ENCODE results near the gene CGB7. TPM values are rescaled to one million over a fixed set of nuclear protein-coding genes. Genes with fewer than 3 reads are reported as not detected.

CGB7 gene
- total RNA-seq, 1 donor from 2014 or later = 23.1 TPM

- Mint-ChIP-seq H3K36me3 (peaks cover 28% of the 10 kb centered on the region), H3K27me3 (ENCODE audit: low read depth) (no peaks in the 10 kb centered on the region), H3K9me3 (no peaks in the 10 kb centered on the region), H3K27ac (no peak overlapping the region), H3K4me1 (no peaks in the 10 kb centered on the region), H3K4me3 (no peak overlapping the region)
- no peak for DNase-seq (ENCODE audit: low spot score in 2 of 2, unreplicated experiment in 2 of 2)
- no peak for TF ChIP-seq CTCF (IDR thresholded peaks at IDR 0.05; ENCODE audit: unreplicated experiment)
Observed at GRCh38 chr19:49011194-49011593, 46.4 kb downstream of the CGB7 start.

GRCh38 chr19:49010453-49010852 is 47.1 kb downstream of the CGB7 start:
- peaks cover 23% of the 10 kb centered on the region for H3K36me3 Mint-ChIP-seq
- H3K4me1 Mint-ChIP-seq = no peaks in the 10 kb centered on the region
- H3K27me3 Mint-ChIP-seq (ENCODE audit: low read depth) = no peaks in the 10 kb centered on the region
- H3K9me3 Mint-ChIP-seq = no peaks in the 10 kb centered on the region
- no peak for TF ChIP-seq CTCF (IDR thresholded peaks at IDR 0.05; ENCODE audit: unreplicated experiment)
- no peak overlapping the region for H3K4me3 Mint-ChIP-seq
- H3K27ac Mint-ChIP-seq = no peak overlapping the region
- no peak for DNase-seq (ENCODE audit: low spot score in 2 of 2, unreplicated experiment in 2 of 2)

- H3K27ac Mint-ChIP-seq = no peak overlapping the region
- no peaks in the 10 kb centered on the region for H3K4me1 Mint-ChIP-seq
- DNase-seq (ENCODE audit: low spot score in 2 of 2, unreplicated experiment in 2 of 2) = no peak
- no peak overlapping the region for H3K4me3 Mint-ChIP-seq
- no peak for TF ChIP-seq CTCF (IDR thresholded peaks at IDR 0.05; ENCODE audit: unreplicated experiment)
- no peaks in the 10 kb centered on the region for H3K9me3 Mint-ChIP-seq
- peaks cover 22% of the 10 kb centered on the region for H3K36me3 Mint-ChIP-seq
- H3K27me3 Mint-ChIP-seq (ENCODE audit: low read depth) = no peaks in the 10 kb centered on the region
Observed at GRCh38 chr19:49009828-49010227, 47.7 kb downstream of the CGB7 start.

- TF ChIP-seq CTCF (IDR thresholded peaks at IDR 0.05; ENCODE audit: unreplicated experiment) = no peak
- DNase-seq (ENCODE audit: low spot score in 2 of 2, unreplicated experiment in 2 of 2) = no peak
- Mint-ChIP-seq H3K4me3 (no peak overlapping the region), H3K9me3 (no peaks in the 10 kb centered on the region), H3K36me3 (peaks cover 21% of the 10 kb centered on the region), H3K27me3 (ENCODE audit: low read depth) (no peaks in the 10 kb centered on the region), H3K4me1 (no peaks in the 10 kb centered on the region), H3K27ac (no peak overlapping the region)
Observed at GRCh38 chr19:49006905-49007304, 50.6 kb downstream of the CGB7 start.

GRCh38 chr19:49004964-49005614 is 52.5 kb downstream of the CGB7 start:
- H3K4me3 Mint-ChIP-seq = no peak overlapping the region
- H3K9me3 Mint-ChIP-seq = no peaks in the 10 kb centered on the region
- TF ChIP-seq CTCF (IDR thresholded peaks at IDR 0.05; ENCODE audit: unreplicated experiment) = no peak
- H3K4me1 Mint-ChIP-seq = no peaks in the 10 kb centered on the region
- DNase-seq (ENCODE audit: low spot score in 2 of 2, unreplicated experiment in 2 of 2) = no peak
- peaks cover 17% of the 10 kb centered on the region for H3K36me3 Mint-ChIP-seq
- no peaks in the 10 kb centered on the region for H3K27me3 Mint-ChIP-seq (ENCODE audit: low read depth)
- H3K27ac Mint-ChIP-seq = no peak overlapping the region

Small RNA genes lying within 50 kb of the gene (microRNA-seq; reads per million reads assigned to microRNA genes)
- gene MIR6798 = not detected

Other genes starting within 250 kb of the CGB7 start
- gene BCAT2, start 246.7 kb downstream of the CGB7 start, total RNA-seq = 45.3 to 47.3 TPM (median 45.7 TPM) in 3 replicates
- gene HSD17B14, start 221.3 kb downstream of the CGB7 start, total RNA-seq = 22.9 to 29.6 TPM (median 27.1 TPM) in 3 replicates
- 25.7 to 28.6 TPM (median 26.9 TPM) in 3 replicates for gene PLEKHA4, start 189.1 kb downstream of the CGB7 start, total RNA-seq
- gene PPP1R15A, start 185.3 kb downstream of the CGB7 start, total RNA-seq = 158 to 170 TPM (median 158 TPM) in 3 replicates
- gene TULP2, start 159.0 kb downstream of the CGB7 start, total RNA-seq = 0.38 to 1.4 TPM (median 0.84 TPM) in 3 replicates
- 152 to 159 TPM (median 159 TPM) in 3 replicates for gene NUCB1, start 157.4 kb downstream of the CGB7 start, total RNA-seq
- 2.3 to 3.5 TPM (median 3.2 TPM) in 3 replicates for gene DHDH, start 124.0 kb downstream of the CGB7 start, total RNA-seq
- 119 to 129 TPM (median 119 TPM) in 3 replicates for gene BAX, start 102.9 kb downstream of the CGB7 start, total RNA-seq
- gene FTL, start 92.4 kb downstream of the CGB7 start, total RNA-seq = 1,022 to 1,078 TPM (median 1,064 TPM) in 3 replicates
- gene GYS1, start 64.4 kb downstream of the CGB7 start, total RNA-seq = 53.6 to 60.5 TPM (median 58.8 TPM) in 3 replicates
- 62.2 to 67.5 TPM (median 64.2 TPM) in 3 replicates for gene RUVBL2, start 63.9 kb downstream of the CGB7 start, total RNA-seq
- gene LHB, start 40.7 kb downstream of the CGB7 start, total RNA-seq = not detected in 3 replicates
- not detected in 3 replicates for gene CGB3, start 33.4 kb downstream of the CGB7 start, total RNA-seq
- 0.71 to 4.7 TPM (median 1.2 TPM) in 3 replicates for gene CGB2, start 25.9 kb downstream of the CGB7 start, total RNA-seq
- gene CGB1, start 20.9 kb downstream of the CGB7 start, total RNA-seq = 2.2 TPM in 1 of 3 replicates, not detected in the others
- gene CGB5, start 13.9 kb downstream of the CGB7 start, total RNA-seq = 3.7 to 5.7 TPM (median 5.7 TPM) in 3 replicates
- gene CGB8, start 8.6 kb downstream of the CGB7 start, total RNA-seq = 0.29 to 0.31 TPM in 2 of 3 replicates, not detected in the other
- 48.5 to 50.8 TPM (median 49.6 TPM) in 3 replicates for gene NTF4, start 7.1 kb upstream of the CGB7 start, total RNA-seq
- 0.07 TPM in 1 of 3 replicates, not detected in the others for gene KCNA7, start 14.9 kb upstream of the CGB7 start, total RNA-seq
- 393 to 413 TPM (median 403 TPM) in 3 replicates for gene SNRNP70, start 27.7 kb upstream of the CGB7 start, total RNA-seq
- 9.6 to 12.8 TPM (median 9.8 TPM) in 3 replicates for gene LIN7B, start 56.6 kb upstream of the CGB7 start, total RNA-seq
- 0.94 to 1.6 TPM (median 0.97 TPM) in 3 replicates for gene C19orf73, start 61.4 kb upstream of the CGB7 start, total RNA-seq
- 9.9 to 11.9 TPM (median 11.6 TPM) in 3 replicates for gene PPFIA3, start 61.8 kb upstream of the CGB7 start, total RNA-seq
- gene HRC, start 97.6 kb upstream of the CGB7 start, total RNA-seq = 13.6 to 17.6 TPM (median 14.7 TPM) in 3 replicates
- 45.9 to 58.5 TPM (median 53.5 TPM) in 3 replicates for gene TRPM4, start 100.0 kb upstream of the CGB7 start, total RNA-seq